KBM-7 (cell line): Measurements from ENCODE around the gene SLC13A4.
"Not testable (repeated sequence)": the region's sequence is repeated elsewhere in the genome, so short reads cannot be mapped to it uniquely, and the experiment has no call there.

Experiments
- DNase-seq: peaks from one replicate; pipeline ENCODE4 v3.0.0-alpha.2; 2015
- in situ Hi-C: fragments of 300-500 bp; cut with MboI; formaldehyde crosslinking; loops from 2 replicates; pipeline ENCODE4 v1.14.3; 2020; ENCODE audit warnings: low sequenced_read_pairs, low pct_unique_long_range_greater_than_20kb, mixed read lengths

Gene SLC13A4

GRCh38 chr7:135755351-135755753 lies 27.4 kb upstream of the SLC13A4 start:
- in situ Hi-C loops = no loop called here
- DNase-seq = no peak

DNA sequence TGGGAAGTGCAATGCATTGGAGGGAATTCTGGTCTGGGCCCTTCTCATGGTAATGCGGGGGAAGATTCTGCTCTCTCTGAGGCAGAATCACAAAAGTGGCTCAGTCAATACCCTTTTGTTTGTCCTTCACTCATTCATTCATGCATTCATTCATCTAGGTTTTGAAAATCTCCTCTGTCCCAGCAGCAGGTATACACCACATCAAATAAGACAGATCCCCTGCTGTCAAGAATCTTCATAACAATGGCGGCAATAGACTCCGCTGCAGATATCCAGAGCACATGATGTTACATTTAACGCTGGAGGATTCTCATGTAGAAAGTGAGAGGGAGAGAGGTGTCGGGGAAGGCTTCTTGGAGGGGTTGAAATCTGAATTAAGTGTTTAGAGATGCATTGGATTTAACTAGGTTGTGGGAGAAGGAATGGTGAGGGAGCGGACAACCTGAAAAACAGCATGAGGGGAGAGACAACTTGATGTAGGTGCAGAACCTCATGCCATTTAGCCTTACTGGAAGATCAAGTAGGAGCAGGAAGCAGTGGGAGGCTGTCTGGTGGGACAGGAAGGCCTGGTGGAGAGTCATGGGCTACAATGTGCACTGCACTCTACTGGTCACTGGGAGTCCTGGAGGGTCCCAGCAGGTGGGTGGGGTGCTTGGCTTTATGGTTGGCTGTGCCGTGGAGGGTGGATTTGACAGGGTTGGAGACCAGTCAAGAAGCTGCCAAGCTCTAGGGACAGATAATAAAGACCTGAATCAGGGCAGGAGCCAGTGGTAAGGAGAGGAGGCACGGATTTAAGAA lies 25.8 kb upstream of the SLC13A4 start:
- no peak for DNase-seq
- in situ Hi-C loops = no loop called here

DNA sequence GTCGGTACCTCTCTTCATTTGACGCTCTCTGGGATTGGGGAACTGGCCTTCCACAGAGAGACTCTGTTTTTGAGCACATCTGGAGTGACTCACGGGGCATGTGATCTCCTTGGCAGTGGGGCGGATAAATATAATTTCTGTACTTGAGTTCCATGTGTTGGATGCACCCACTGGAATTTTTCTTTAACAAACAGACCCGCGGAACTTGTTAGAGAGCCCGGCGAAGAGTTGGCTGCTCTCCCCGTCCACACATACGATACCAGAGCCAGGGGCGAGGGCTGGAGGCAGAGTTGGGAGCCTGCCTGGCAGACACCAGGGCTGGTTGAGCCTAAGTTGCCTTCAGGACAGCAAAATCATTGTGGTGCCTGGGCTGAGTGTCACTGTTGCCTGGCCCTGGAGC lies 20.8 kb upstream of the SLC13A4 start, which contains the start of gene FAM180A:
Gene FAM180A, minus strand, starts transcription at position 44 of the 400 bp plus-strand sequence. CDS start 233 bp downstream, outside the sequence.
- in situ Hi-C loops = no loop called here
- DNase-seq = no peak

DNA sequence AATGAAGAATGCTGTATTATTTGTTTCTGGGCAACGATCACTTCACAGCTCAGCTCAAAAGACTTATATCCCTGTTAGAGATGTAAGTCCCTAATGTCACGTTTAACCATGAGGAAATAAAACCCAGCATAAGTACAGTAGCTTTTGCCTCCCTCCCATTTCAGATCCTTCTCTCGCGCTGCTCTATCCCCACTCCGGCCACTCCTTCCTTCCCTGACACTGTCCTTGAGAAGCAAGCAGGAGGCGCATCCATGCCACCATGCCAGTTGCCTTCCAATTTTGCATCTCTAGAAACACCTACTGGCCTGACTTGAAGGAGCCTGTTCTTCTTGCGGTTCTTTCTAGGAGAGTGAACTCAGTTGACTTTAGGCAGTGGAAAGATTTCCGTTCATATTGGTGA lies 19.4 kb upstream of the SLC13A4 start:
- DNase-seq = no peak
- in situ Hi-C loops = no loop called here

DNA sequence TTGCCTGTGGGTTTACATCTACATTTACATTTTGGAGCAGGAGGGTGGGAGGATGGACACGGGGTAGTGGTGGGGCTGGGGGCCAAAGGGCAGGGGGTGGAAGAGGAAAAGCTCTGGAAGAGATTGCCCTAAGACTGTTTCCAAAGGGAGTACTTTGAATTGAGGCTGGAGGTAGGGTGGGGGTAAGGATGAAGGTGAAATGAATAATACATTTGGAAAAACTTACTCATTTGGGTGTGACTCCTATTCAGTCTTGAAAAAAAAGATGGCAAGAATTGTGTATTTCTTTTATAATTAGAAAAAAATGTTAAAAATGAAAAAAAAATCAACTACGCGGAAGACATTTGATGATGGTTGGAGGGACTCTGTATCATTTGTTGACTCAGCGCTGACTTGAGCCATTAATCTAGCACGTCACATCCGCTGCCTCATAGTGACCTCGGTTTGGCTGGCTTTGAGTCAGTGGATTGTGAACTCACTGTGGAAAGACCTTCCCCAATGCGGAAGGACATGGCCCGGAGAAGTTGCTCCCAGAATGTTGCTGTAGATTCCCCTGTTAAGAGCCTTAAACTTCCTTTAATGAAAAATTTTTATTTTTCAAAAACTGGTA lies 17.8 kb upstream of the SLC13A4 start:
- DNase-seq = no peak
- in situ Hi-C loops = no loop called here

DNA sequence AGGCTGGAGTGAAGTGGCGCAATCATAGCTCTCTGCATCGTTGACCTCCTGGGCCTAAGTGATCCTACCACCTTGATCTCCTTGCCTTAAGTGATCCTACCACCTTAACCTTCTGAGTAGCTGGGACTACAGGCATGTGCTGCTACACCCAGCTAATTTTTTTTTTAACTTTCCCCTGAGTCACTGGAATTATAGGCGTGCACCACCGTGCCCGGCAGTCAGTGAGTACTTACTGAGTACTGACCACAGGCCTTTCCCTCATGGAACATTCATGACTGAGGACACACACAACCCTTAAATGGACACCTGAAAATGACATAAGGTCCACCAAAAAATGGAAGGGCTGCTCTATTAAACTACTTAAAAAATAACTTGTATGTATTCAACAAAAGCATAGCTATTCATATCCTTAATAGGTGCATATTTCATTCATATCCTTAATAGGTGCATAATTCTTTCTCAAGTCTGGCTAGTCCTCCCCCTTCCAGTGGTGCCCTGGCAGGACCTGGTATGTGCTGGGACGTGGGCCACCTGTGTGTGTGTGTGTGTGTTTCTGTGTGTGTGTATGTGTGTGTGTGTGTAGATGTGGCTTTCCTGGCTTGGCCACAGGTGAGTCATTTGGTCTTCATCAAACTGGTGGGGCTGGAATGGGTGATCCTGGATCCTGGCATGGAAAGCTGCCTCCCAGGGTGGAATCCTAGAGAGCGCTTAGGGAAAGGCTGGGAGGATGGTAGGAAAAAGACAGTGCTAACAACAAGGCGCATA lies 17.1 kb upstream of the SLC13A4 start:
- in situ Hi-C loops = no loop called here
- no peak for DNase-seq

- in situ Hi-C loops = no loop called here
- DNase-seq = no peak
Measured at GRCh38 chr7:135743907-135744731, 16.1 kb upstream of the SLC13A4 start.

DNA sequence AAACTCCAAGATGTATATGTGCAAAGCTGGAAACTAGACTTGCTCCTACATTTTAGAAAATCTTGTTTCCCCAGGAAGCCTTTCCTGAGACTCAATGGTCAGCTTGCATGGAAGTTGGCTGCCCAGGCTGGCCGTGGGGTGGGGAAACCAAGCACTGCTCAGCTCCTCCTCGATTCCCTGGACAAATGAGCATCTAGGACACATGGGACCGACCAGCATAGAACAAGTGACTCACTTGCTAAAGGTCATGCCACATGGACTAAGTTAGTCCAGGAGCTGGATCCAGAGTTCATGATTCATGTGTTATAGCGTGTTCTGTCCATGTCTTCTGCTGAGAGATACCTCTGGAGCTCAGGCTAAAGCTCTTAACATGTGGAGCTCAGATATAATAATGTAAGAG lies 14.4 kb upstream of the SLC13A4 start:
- no peak for DNase-seq
- in situ Hi-C loops = no loop called here

GRCh38 chr7:135741905-135742304 lies 13.9 kb upstream of the SLC13A4 start:
- in situ Hi-C loops = no loop called here
- no peak for DNase-seq

DNA sequence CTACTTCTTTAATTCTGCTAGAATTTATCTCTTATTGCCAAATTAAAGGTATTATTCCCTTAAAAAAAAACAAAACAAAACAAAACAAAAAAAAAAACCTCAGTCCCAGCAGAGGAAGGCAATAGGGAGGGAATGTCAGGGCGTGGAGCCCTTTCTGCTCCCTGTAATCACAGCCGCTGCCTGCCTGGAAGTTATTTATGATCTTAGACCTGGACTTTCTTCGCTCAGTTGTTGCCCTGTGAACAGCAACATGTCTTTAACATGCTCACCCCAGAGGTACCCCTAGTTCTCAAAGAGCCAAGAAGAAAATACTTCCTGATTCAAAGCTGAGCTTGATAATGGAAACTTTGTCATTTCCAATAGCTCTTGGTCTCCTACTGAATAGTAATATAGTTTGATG lies 12.9 kb upstream of the SLC13A4 start:
- in situ Hi-C loops = no loop called here
- no peak for DNase-seq

GRCh38 chr7:135737306-135737647 lies 9.3 kb upstream of the SLC13A4 start:
- in situ Hi-C loops, DNase-seq: not testable (repeated sequence)

DNA sequence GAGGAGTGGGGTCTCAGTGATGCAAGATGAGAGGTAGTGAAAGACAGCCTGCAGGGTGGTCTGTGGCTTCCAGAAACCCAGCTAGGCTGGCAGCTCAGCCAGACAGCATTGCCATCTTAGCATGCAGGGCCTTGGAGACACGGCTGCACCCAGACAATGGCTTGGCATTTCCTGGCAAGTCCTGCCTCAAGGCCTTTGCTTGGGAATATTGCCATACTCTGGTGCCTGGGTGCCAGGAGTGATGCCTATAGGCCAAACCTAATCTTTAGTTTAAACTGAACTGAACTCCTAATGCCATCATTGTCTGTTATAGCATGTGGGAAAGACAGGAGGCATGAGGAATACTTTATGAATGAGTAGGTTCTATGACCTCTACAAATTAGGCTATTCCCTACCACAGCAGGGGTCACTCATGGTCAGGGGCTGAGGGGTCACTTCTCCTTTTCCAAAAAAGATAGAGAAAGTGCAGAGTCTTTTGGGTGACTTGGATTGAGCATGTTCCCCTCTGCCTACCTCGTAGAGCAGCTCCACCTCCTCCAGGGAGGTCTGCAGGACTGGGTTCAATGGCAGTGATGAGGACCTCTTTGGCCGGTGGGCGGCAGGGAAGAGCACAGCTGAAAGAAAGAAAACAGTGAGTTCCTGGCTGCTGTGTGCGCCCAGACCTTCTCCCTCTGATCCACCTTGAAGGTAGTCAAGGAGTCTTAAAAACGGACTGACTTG lies 8.8 kb upstream of the SLC13A4 start:
- in situ Hi-C loops = no loop called here
- DNase-seq = no peak

DNA sequence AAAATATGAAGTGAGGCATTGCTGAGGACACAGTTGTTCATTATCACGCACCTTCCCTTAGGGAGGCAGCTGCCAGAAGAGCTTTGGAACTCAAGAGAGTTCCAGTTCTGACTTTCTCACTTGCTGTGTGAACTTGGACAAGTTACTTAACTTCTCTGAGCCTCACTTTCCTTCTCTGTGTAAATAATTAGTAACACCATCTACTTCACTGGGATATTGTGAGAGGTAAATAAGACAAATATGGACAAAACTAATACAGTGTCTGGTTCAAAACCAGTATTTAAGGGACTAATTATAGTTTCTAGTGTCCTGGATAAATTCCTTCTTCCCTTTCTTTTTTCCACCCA lies 6.3 kb upstream of the SLC13A4 start:
- in situ Hi-C loops = no loop called here
- DNase-seq = no peak

DNA sequence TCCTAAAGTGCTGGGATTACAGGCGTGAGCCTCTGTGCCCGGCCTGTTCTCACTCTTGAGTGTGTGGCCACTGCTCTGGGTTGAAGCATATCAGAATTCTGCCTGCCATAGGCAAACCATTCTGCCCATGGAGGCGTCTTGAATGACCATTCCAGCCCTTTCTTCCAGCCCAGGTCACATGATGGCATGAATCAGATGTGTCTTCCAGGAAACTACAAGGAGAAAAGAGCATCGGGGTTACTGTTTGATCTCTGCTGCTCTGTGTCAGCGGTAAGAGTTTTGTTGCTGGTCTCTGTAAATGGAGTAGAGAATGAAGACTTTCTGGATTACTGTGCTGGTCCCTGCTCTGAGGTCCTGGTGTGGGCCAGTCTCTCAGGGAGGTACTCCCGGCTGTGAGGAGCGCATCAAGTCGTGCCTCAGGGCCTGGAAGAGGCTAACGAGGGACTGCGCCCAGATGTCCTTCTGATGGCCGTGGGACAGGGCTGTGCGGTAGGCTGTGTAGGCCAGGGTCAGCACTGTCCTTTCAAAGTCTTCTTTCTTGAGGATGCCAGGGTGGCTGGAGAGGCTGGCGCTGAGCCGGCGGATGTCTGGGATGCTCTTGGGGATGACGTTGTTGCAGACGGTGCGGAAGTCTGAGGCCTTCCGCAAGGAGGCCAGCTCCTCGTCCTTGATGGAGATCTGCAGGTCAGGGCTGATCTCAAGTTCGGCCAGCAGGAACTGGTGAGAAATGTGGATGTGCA lies 5.8 kb upstream of the SLC13A4 start:
- in situ Hi-C loops = no loop called here
- no peak for DNase-seq

DNA sequence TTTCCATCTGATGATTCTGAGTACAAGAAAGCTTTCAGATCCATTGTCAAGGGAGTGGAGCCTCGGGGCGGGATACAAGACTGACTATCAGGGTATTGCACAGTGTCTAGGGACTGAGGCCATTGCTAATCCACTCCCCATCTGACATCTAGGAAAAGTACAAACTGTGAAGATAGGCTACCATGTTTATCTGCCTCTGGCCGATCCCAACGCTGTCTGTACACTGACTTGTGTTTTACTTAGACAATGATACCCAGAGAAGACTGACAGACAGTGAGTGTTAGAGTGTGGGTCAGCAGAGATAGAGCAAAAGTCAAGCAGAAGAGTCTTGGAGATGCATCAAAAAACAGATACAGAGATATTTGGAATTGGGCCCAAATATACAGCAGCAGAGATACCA lies 3.1 kb upstream of the SLC13A4 start:
- DNase-seq = no peak
- in situ Hi-C loops = no loop called here

DNA sequence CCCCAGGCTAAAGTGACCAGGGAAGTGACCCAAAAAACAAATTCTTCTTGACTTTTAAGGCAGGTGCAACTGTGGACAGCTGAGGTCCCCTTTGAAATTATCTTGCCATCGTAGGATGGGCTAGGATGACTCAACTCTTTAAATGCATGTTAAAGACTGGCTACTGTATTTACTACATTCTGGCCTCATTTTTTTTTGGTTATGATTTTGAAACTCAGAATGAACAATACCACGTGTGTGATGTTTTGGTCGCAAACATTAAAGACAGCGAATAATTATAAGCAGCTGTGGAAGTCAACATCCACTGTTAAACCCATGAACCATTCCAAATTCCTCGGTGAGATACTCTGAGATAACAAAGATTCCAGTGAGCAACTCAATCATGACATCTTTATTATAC lies 1.2 kb upstream of the SLC13A4 start:
- no peak for DNase-seq
- in situ Hi-C loops = no loop called here

- in situ Hi-C loops = no loop called here
- DNase-seq = no peak
Measured at GRCh38 chr7:135726911-135727673, 894 bp downstream of the SLC13A4 start.
